ENCODE results near the gene PPFIBP1. TPM values are rescaled to one million over a fixed set of nuclear protein-coding genes. Genes with fewer than 3 reads are reported as not detected.

PPFIBP1 gene
- total and polyA plus RNA-seq, 2 of the 13 experiments (the other 11 are each of a cell fraction or from before 2014, with no cell fraction given): 16.2 to 21.8 TPM

DNA sequence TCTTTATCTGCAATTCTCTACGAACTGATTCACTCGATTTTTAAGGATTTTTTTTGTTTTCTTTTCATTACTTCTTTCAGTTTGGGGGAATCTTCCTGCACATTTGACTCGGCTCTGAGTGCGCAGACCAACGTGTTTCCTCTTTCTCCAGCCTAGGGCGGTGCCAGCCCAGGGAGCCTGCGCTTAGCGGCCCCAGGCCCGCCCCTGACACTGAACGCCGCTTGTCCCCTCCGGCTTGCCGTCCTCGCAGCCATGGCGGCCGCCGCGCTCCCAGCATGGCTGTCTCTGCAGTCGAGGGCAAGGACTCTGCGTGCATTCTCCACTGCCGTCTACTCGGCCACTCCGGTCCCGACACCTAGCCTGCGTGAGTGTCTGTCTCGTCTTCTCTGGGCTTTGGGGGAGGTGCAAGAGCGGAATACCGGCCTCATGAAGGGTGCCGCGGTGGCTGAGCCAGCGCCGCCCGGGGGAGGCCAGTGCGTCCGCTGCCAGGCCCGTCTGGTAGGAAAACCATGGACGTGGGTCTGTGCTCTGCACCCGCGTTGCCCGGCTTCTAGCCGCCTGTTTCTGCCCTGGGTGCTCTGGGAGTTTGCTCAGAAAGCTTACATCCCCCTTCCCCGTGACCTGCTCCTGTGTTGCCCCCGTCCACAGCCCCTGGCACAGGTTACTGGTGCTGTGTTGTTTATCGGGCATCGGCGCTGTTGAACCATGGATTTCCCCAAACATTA is 186.7 kb downstream of the PPFIBP1 start, which contains the start of gene MRPS35 (continued):
- TF ChIP-seq, protein P1, sequence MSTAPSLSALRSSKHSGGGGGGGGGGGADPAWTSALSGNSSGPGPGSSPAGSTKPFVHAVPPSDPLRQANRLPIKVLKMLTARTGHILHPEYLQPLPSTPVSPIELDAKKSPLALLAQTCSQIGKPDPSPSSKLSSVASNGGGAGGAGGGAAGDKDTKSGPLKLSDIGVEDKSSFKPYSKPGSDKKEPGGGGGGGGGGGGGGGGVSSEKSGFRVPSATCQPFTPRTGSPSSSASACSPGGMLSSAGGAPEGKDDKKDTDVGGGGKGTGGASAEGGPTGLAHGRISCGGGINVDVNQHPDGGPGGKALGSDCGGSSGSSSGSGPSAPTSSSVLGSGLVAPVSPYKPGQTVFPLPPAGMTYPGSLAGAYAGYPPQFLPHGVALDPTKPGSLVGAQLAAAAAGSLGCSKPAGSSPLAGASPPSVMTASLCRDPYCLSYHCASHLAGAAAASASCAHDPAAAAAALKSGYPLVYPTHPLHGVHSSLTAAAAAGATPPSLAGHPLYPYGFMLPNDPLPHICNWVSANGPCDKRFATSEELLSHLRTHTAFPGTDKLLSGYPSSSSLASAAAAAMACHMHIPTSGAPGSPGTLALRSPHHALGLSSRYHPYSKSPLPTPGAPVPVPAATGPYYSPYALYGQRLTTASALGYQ (CRISPR knock-in tag; IDR thresholded peaks at IDR 0.05): peak; percentile 83
- TF ChIP-seq TAF15 (IDR thresholded peaks at IDR 0.05; ENCODE audit: low read depth, low read length, poor library complexity, severe bottlenecking): no peak
- TF ChIP-seq, protein P2, sequence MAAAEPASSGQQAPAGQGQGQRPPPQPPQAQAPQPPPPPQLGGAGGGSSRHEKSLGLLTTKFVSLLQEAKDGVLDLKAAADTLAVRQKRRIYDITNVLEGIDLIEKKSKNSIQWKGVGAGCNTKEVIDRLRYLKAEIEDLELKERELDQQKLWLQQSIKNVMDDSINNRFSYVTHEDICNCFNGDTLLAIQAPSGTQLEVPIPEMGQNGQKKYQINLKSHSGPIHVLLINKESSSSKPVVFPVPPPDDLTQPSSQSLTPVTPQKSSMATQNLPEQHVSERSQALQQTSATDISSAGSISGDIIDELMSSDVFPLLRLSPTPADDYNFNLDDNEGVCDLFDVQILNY (CRISPR knock-in tag; conservative IDR thresholded peaks at IDR 0.05): peak; percentile 69; the same call in 1 of the 2 replicates
- TF ChIP-seq, protein P3, sequence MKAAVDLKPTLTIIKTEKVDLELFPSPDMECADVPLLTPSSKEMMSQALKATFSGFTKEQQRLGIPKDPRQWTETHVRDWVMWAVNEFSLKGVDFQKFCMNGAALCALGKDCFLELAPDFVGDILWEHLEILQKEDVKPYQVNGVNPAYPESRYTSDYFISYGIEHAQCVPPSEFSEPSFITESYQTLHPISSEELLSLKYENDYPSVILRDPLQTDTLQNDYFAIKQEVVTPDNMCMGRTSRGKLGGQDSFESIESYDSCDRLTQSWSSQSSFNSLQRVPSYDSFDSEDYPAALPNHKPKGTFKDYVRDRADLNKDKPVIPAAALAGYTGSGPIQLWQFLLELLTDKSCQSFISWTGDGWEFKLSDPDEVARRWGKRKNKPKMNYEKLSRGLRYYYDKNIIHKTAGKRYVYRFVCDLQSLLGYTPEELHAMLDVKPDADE (CRISPR knock-in tag; IDR thresholded peaks at IDR 0.05): no peak
- TF ChIP-seq ZNF883 (CRISPR knock-in tag; IDR thresholded peaks at IDR 0.05; ENCODE audit: not compliant biosample characterization): peak; percentile 79
- TF ChIP-seq ZSCAN30 (CRISPR knock-in tag; IDR thresholded peaks at IDR 0.05): no peak
- TF ChIP-seq ATRX (CRISPR knock-in tag; IDR thresholded peaks at IDR 0.05; ENCODE audit: borderline replicate concordance): no peak; the same call in 1 of the 2 replicates
- no peak for TF ChIP-seq KDM1A (CRISPR knock-in tag; IDR thresholded peaks at IDR 0.05)
- TF ChIP-seq, protein P4, sequence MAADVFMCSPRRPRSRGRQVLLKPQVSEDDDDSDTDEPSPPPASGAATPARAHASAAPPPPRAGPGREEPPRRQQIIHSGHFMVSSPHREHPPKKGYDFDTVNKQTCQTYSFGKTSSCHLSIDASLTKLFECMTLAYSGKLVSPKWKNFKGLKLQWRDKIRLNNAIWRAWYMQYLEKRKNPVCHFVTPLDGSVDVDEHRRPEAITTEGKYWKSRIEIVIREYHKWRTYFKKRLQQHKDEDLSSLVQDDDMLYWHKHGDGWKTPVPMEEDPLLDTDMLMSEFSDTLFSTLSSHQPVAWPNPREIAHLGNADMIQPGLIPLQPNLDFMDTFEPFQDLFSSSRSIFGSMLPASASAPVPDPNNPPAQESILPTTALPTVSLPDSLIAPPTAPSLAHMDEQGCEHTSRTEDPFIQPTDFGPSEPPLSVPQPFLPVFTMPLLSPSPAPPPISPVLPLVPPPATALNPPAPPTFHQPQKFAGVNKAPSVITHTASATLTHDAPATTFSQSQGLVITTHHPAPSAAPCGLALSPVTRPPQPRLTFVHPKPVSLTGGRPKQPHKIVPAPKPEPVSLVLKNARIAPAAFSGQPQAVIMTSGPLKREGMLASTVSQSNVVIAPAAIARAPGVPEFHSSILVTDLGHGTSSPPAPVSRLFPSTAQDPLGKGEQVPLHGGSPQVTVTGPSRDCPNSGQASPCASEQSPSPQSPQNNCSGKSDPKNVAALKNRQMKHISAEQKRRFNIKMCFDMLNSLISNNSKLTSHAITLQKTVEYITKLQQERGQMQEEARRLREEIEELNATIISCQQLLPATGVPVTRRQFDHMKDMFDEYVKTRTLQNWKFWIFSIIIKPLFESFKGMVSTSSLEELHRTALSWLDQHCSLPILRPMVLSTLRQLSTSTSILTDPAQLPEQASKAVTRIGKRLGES (CRISPR knock-in tag; IDR thresholded peaks at IDR 0.05; ENCODE audit: borderline replicate concordance): no peak
- no peak for TF ChIP-seq ZNF749 (CRISPR knock-in tag; IDR thresholded peaks at IDR 0.05; ENCODE audit: borderline replicate concordance)
- peak; percentile 90 for TF ChIP-seq ZNF274 (CRISPR knock-in tag; IDR thresholded peaks at IDR 0.05)
- TF ChIP-seq NR2F6 (IDR thresholded peaks at IDR 0.05): no peak
- peak; percentile 69; the same call in 1 of the 2 replicates for TF ChIP-seq NR2F6 (CRISPR knock-in tag; IDR thresholded peaks at IDR 0.05)
- no peak for TF ChIP-seq SRSF4 (IDR thresholded peaks at IDR 0.05; ENCODE audit: low read depth, low read length, poor library complexity, severe bottlenecking)
- TF ChIP-seq, protein P5, sequence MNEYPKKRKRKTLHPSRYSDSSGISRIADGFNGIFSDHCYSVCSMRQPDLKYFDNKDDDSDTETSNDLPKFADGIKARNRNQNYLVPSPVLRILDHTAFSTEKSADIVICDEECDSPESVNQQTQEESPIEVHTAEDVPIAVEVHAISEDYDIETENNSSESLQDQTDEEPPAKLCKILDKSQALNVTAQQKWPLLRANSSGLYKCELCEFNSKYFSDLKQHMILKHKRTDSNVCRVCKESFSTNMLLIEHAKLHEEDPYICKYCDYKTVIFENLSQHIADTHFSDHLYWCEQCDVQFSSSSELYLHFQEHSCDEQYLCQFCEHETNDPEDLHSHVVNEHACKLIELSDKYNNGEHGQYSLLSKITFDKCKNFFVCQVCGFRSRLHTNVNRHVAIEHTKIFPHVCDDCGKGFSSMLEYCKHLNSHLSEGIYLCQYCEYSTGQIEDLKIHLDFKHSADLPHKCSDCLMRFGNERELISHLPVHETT (CRISPR knock-in tag; conservative IDR thresholded peaks at IDR 0.05): 0 out of 2 replicates have a peak, but pooled peaks have one; percentile 53
- TF ChIP-seq GTF2F1 (IDR thresholded peaks at IDR 0.05; ENCODE audit: low read length): no peak
- peak; percentile 91 for TF ChIP-seq TARDBP (CRISPR knock-in tag; IDR thresholded peaks at IDR 0.05)
- no peak for TF ChIP-seq NR1H2 (CRISPR knock-in tag; IDR thresholded peaks at IDR 0.05; ENCODE audit: borderline replicate concordance, low read depth)
- TF ChIP-seq, protein P6, sequence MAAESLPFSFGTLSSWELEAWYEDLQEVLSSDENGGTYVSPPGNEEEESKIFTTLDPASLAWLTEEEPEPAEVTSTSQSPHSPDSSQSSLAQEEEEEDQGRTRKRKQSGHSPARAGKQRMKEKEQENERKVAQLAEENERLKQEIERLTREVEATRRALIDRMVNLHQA (CRISPR knock-in tag; IDR thresholded peaks at IDR 0.05): no peak
- TF ChIP-seq PRPF4 (IDR thresholded peaks at IDR 0.05; ENCODE audit: low read depth, low read length, poor library complexity, severe bottlenecking): no peak
- TF ChIP-seq RFXANK (CRISPR knock-in tag; IDR thresholded peaks at IDR 0.05): no peak
- TF ChIP-seq U2AF1 (optimal IDR thresholded peaks at IDR 0.05; ENCODE audit: low read depth, low read length): peak; percentile 56
